GM12801 (cell line): Measurements from ENCODE around the gene RDH16.

Experiments used
- CTCF ChIP-seq: IDR thresholded peaks from one replicate; pipeline ENCODE4 v1.5.1; 2011; ENCODE audit warnings: control low read depth; ENCODE audit not compliant: insufficient read length; ENCODE audit errors: extremely low read depth

The RDH16 gene

GRCh38 chr12:56955631-56956256, 1.7 kb downstream of the RDH16 start:
- TF ChIP-seq CTCF = no peak

- TF ChIP-seq CTCF = no peak
Observed at GRCh38 chr12:56954958-56955355, 2.5 kb downstream of the RDH16 start.

- TF ChIP-seq CTCF = no peak
Observed at GRCh38 chr12:56954057-56954957, 3.1 kb downstream of the RDH16 start.

- TF ChIP-seq CTCF = no peak
Observed at GRCh38 chr12:56953314-56953713, 4.1 kb downstream of the RDH16 start.

GRCh38 chr12:56951582-56952339, 5.6 kb downstream of the RDH16 start:
- no peak for TF ChIP-seq CTCF

GRCh38 chr12:56948881-56949280, 8.5 kb downstream of the RDH16 start:
- TF ChIP-seq CTCF = no peak

- TF ChIP-seq CTCF = no peak
Observed at GRCh38 chr12:56948457-56948777, 9.0 kb downstream of the RDH16 start.
